ENCODE results near the gene SFRP4. TPM values are rescaled to one million over a fixed set of nuclear protein-coding genes. Genes with fewer than 3 reads are reported as not detected.

Gene SFRP4
- total RNA-seq: not detected

DNA sequence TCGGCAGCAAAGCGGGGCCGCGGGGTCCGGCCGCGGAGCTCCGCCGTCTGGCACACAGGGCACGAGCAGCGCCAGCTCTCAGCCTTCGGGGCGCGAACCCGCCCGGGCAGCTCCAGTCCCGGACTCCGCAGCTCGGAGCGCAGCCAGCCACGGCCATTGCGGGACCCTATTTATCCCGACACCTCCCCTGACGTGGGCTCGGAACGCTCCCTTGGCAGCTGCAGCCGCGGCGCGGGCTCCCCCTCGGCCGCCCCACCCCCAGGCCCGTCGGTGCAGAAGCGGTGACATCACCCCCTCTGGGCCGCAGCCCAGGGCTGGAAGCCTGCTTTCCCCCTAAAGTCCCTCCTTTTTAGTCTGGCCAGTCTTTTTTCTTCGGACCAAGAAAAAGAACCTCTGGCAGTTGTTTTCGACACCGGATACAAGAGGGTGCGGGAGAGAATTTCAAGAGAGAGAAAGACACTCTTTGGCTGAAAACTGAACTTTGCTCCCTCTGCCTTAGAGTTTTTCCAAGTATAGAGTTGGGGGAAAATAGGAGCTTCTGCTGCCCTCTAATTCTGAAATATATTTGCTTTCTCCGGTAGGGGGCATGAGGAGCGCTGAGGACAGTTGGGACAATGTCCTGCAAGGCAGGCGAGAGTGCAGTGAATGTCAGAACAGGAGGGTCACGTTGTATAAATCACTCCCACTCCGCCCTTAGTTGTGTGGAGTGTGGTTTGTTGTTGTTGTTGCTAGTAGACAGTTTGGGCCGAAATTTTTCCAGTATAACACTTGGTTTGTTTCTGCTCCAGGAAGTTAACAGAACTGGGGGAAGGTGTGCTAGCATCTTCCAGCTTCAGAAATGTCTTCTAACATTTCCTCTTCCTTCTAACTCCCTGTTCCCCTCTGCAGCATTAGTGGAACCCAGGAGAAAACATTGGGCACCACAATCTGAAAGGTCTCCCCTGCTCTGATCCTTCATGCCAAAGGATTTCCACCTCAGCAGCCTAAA, at the start of gene SFRP4:
Gene SFRP4 (minus strand): TSS at position 145 of the 988 bp plus-strand sequence. CDS start 280 bp downstream, outside the sequence.

DNA sequence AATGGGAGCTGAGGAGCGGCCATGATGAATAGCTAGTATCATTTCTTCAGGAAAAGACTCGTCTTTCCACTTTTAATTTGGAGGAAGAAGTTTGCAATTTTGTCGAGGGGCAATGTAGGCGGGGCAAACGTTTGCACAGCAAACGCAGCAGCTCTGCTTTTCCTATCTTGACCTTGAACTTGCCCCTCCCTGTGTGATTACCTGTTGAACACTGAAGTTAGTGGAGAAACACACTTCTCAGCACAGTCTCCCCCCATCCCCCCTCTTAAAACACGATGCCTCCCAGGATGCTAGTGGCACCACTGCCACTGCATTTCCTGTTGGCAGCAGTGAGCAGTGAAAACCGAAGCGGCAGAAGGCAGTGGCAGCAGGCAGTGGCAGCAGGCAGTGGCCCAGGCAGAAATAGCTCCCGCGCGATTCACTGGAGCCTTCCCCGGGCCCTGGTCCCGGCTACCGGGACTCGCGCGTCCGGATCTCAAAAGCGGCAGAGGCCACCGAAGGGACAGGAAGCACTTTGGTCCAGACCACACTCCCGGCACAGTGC, 3.8 kb upstream of the SFRP4 start, which contains the start of gene EPDR1:
Gene EPDR1 (plus strand): TSS at position 336 of the 544 bp plus-strand sequence. CDS start 300 bp downstream, outside the sequence.

Other genes starting within 250 kb of the SFRP4 start
- gene GPR141, start 233.1 kb downstream of the SFRP4 start, total RNA-seq: not detected
- gene NME8, start 68.2 kb downstream of the SFRP4 start, total RNA-seq: not detected
- gene EPDR1, start 3.8 kb upstream of the SFRP4 start, total RNA-seq: under 1 TPM; 0.19 to 0.48 TPM

Data from activated naive CD4-positive, alpha-beta T cell treated with anti-CD3 and anti-CD28 coated beads, Interleukin-2, amount 10 ng/mL, durations not matched to agents 5 hours and 36 hours (primary cell).